Measurements from ENCODE around the gene CES5A.
"Not testable (repeated sequence)": the region's sequence is repeated elsewhere in the genome, so short reads cannot be mapped to it uniquely, and the experiment has no call there.

GRCh38 chr16:55803681-55804080 is 71.5 kb downstream of the CES5A start:
- TF ChIP-seq POLR2AphosphoS5, POLR2A (IDR thresholded peaks at IDR 0.05): not testable (repeated sequence)

Measured in gastroesophageal sphincter (tissue), 2 donors.